Measurements from ENCODE around the gene ZNF221.

Gene ZNF221

DNA sequence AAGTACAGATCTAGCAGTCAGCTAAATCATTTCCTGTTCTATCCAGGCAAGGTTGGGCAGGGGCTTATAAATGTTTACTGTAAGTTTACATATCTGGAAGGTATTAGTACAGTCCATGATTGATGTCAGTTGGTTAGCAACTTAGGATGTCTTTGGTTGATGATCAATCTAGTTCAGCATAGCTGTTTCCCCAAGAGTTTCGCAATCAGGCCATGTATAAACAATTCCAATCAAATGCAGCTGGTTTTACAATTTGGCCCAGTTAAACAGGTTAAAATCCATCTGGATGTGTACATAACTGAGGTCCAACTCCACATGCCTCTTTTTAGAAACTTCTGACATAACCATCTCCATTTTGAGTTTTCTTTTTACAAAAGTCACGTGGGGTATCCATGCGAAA is 6.9 kb downstream of the ZNF221 start:
- DNase-seq (ENCODE audit: low spot score), result no peak

DNA sequence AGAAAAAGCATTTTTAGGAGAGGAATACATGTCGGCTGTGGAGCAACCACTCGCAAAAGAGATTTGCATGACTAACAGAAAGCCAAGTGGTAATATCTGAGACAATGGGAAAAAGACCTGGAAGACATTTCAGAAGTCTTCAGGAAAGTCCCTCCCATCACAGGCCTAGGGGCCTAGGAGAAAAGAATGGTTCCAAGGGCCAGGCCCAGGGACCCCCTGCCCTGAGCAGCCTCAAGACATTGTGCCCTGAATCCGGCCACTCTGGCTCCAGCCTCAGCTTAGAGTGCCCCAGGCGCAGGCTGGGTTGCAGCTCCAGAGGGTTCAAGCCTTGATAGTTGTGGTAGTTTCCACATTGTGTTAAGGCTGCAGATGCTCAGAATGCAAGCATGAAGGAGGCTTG is 9.4 kb downstream of the ZNF221 start:
- DNase-seq (ENCODE audit: low spot score), result no peak

DNA sequence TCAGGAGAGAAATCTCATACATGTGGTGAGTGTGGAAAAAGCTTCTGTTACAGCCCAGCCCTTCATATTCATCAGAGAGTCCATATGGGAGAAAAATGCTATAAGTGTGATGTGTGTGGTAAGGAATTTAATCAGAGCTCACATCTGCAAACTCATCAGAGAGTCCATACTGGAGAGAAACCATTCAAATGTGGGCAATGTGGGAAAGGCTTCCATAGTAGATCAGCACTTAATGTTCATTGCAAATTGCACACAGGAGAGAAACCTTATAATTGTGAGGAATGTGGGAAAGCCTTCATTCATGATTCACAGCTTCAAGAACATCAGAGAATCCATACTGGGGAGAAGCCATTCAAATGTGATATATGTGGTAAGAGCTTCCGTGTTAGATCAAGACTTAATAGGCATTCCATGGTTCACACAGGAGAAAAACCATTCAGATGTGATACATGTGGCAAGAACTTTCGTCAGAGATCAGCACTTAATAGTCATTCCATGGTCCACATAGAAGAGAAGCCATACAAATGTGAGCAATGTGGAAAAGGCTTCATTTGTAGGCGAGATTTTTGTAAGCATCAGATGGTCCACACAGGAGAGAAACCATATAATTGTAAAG is 15.2 kb downstream of the ZNF221 start:
- DNase-seq (ENCODE audit: low spot score), result no peak

- no peak for DNase-seq (ENCODE audit: low spot score)
Measured at GRCh38 chr19:43976732-43977131, 25.7 kb downstream of the ZNF221 start.

- no peak for DNase-seq (ENCODE audit: low spot score)
Measured at GRCh38 chr19:43983544-43983911, 32.5 kb downstream of the ZNF221 start.

- peak; percentile 78 for DNase-seq (ENCODE audit: low spot score)
Measured at GRCh38 chr19:43983912-43984686, 33.1 kb downstream of the ZNF221 start, which contains the start of gene ZNF155. Gene ZNF155 (plus strand): TSS chr19:43984188. CDS start chr19:43988544, 4,356 bp downstream.

- peak; percentile 13 for DNase-seq (ENCODE audit: low spot score)
Measured at GRCh38 chr19:43984687-43985000, 33.6 kb downstream of the ZNF221 start.

DNA sequence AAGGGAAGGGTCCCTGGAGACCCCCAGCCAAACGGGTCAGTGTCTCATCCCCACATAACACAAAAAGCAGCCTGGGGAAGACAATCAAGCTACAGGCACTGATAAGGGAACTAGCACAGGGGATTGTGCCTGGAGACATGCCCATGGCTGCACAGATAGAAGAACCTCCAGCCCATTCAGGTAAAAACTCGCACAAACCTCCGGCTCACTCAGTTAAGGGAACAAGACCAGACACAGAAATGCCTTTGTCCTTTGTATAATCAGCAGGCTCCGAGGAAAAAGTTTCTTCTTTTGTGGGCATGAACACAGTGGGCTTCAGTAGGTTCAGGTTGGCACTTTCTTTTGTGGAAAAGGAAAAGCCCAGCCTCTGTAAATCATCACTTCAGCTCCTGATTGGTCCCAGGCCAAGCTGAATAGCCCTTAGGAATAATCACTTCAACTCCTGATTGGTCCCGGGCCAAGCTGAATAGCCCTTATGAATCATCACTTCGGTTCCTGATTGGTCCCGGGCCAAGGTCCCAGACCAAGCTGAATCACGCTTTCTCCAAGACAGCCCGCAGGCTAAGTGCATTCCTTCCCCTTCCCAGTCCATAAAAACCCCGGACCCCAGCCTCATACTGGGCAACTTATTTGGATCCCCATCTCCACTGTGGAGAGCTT is 46.7 kb downstream of the ZNF221 start:
- no peak for DNase-seq (ENCODE audit: low spot score)

DNA sequence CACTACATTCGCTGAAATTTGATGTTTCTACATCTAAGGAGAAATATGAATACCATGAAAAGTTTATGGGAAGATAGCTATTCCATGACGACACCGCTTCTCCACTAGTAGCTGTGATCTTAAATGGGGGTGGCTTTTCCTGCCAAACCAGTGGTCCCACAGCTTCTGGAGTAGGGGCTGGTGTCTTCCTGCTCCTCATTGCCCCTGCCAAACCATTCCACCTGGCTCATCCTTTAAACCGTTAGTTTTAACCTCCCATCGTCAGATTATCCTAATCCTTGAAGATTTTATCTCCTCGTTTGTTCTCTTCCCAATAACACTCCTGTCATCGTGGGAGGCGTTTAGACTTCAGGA is 51.2 kb downstream of the ZNF221 start:
- DNase-seq (ENCODE audit: low spot score), result no peak

DNA sequence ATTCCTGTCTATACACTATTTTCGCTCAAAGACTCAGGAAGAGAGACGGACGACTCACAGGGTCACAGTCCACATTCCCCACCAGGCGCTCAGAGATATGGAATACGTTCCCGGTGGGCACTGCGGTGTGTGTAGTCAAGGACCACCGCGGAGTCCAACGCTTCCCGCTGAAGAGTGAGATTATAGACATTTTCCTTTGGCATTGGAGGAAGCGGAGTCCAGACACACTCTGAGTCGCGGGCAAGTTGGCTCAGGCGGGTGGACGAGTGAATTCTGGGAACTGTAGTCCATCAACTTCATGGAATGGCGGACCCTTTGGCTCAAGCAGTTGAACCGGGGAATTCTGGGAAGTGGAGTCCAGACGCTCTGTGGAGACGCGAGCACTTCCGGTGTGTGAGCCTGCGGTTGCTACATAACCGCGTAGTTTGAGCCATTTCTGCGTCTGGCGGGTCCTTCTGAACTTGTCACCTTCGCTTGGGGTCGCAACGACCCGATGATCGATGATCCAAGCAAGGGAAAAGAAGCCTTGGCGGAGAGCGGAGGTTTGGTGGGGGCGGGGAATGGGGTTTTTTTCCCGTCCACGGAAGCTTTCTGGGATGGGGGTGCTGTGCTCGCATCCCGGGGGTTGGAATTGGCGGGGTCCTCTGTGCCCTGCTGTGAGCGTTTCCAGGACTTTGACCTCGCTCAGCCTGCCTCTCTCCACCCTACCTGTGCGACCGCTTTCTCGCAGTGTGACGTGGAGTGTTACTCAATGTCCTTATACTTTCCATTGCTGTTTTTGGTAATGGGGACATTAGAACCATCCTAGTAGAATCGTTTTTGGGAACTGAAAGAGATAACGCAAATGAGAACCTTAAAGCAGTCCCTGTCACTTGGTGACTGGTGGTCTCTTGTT is 51.8 kb downstream of the ZNF221 start, which contains the start of gene ZNF230:
Gene ZNF230, plus strand, starts transcription at position 392 of the 895 bp plus-strand sequence. CDS start 4,122 bp downstream, outside the sequence.
- peak; percentile 71 for DNase-seq (ENCODE audit: low spot score)

GRCh38 chr19:44003461-44004009 is 52.5 kb downstream of the ZNF221 start:
- no peak for DNase-seq (ENCODE audit: low spot score)

DNA sequence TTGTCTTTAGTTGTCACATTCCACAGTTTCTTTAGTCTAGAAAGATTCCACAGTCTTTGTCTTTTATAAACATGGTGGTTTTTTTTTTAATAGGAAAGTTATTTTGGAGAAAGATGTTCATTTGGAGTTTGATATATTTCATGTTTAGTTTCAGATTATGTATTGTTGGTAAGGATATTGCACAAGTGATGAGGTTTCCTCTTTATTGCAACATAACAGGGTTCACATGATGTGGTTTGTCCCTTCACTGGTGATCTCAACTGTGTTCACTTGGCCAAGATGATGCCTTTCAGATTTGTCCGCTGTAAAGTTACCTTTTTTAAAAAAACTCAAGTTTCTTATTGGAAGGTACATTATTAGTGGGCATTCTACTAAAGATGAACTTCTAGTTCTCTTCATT is 54.9 kb downstream of the ZNF221 start:
- no peak for DNase-seq (ENCODE audit: low spot score)

GRCh38 chr19:44007473-44007872 is 56.4 kb downstream of the ZNF221 start:
- no peak for DNase-seq (ENCODE audit: low spot score)

GRCh38 chr19:44010468-44010867 is 59.4 kb downstream of the ZNF221 start:
- no peak for DNase-seq (ENCODE audit: low spot score)
